Caki2 (cell line): ENCODE measurements around the gene PRMT1. TPM values are rescaled to one million over a fixed set of nuclear protein-coding genes. Genes with fewer than 3 reads are reported as not detected.
"Not testable (repeated sequence)": the region's sequence is repeated elsewhere in the genome, so short reads cannot be mapped to it uniquely, and the experiment has no call there.

ENCODE experiments used
- DNase-seq: peaks from one replicate; pipeline ENCODE4 v3.0.0-alpha.2; 2015; ENCODE audit warnings: low read depth
- in situ Hi-C: cut with HindIII; loops from 2 replicates; pipeline ENCODE4 v1.10.0; 2016; ENCODE audit warnings: low sequenced_read_pairs, low pct_unique_long_range_greater_than_20kb, mixed read lengths
- total RNA-seq: library from RNA; depleted of rRNA; stranded (reverse); fragments of >200 nt; shearing (Covaris generic); gene quantifications from 2 replicates; pipeline ENCODE4 v1.2.3, GENCODE V29; 2014; ENCODE audit warnings: low replicate concordance; rRNA removed

The PRMT1 gene
- 432 and 563 TPM in 2 replicates for total RNA-seq

- no peak for DNase-seq
- in situ Hi-C loops = no loop called here
These were observed at the start of gene PRMT1 for GRCh38 chr19:49677231-49677900. Gene PRMT1, plus strand, starts transcription at chr19:49677271. Its CDS starts 10 bp downstream, at chr19:49677281.

GRCh38 chr19:49629659-49630058 is 47.4 kb upstream of the PRMT1 start:
- in situ Hi-C loops = no loop called here
- DNase-seq = no peak

DNA sequence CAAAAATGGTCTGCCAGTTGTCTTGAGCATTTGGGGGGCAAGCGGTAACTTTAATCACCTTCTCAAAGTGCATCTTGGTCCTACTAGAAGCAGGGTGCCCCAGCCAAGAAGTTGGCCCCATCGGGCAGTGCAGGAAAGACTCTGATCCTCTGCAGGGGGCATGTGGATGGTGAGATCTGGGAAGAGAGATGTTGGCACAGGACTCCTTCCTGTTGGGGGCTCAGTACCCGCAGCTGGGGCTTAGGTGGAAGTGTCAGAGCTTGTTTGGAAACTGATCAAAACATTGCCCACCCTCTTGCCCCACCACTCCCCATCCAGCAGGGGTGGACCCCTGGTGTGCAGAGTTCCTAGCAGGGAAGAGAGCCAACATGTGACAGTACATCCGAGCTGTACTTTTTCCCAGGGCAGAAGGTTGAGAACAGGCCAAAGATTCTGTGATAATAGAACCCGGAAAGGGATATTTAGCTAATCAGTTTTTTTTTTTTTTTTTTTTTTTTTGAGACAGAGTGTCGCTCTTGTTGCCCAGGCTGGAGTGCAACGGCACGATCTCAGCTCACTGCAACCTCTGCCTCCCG is 46.0 kb upstream of the PRMT1 start:
- no peak for DNase-seq
- in situ Hi-C loops = no loop called here

DNA sequence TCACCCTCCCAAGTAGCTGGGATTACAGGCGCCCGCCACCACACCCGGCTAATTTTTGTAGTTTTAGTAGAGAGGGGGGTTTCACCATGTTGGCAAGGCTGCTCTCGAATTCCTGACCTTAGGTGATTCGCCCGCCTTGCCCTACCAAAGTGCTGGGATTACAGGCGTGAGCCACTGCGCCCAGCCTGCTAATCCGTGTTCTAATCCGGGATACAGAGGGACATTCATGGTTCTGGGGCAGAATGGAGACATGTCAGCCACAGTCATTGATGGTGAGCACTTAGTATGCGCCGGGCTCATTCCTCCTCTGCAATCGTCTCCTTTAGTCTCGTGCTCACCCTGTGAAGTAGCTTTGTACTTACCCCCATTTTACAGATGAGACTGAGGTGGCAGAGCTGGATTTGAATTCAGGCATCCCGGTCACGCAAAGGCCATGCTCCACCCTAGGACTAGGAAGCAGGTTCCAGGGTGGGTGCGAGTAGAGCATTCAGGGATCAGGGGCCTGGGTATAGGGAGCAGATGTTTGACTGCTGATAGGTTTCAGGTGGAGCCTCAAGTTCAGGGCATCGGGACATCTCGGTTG is 45.4 kb upstream of the PRMT1 start:
- in situ Hi-C loops = no loop called here

DNA sequence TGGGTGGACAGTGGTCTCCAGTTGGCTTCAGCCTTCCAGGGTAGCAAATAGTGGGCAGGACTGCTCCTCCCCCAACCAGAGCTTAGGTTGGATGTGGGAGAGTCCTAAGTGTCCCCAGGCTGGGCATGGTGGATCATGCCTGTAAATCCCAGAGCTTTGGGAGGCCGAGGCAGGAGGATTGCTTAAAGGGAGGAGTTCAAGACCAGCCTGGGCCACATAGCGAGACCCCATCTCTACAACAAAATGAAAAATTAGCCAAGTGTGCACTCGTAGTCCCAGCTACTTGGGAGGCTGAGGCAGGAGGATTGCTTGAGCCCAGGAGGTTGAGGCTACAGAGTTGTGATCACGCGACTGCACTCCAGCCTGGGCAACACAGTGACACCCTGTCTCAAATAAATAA is 44.5 kb upstream of the PRMT1 start:
- DNase-seq = no peak
- in situ Hi-C loops = no loop called here

More for the DNA sequence above, 45.4 kb upstream of the PRMT1 start:
- no peak for DNase-seq

GRCh38 chr19:49633273-49633672 is 43.8 kb upstream of the PRMT1 start:
- DNase-seq, in situ Hi-C loops: not testable (repeated sequence)

DNA sequence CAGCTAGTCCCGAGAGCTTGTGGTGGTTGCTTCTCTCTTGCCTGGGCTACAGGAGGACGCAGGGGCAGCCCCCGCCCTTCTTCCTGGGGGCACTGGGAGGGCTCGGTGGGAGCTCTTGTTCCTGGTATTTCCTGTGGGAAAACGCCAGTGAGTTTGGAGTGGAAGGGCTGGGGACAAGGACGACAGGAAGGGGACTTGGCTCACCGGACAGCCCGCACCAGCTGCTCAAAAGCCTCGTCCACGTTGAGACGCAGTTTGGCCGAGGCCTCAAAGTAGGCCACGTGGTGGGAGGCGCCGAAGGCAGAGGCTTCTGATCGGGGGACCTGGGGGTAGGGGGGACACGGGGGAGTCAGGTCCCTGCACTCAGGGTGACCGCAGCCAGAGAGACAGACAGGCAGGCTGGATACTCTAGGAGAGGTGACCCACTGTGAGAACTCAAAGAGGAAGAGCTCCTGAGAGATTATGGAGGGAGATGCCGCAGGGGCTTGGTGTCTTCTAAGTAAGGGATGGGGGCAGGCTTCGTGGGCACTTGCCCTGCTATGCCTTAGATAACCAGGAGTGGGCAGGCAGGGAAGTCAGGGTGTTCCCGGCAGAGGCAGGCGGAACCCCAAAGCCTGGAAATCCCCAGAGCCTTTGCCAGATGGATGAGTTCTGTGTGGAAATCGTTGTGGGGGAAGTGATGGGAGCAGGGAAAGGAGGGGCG is 41.4 kb upstream of the PRMT1 start:
- in situ Hi-C loops = no loop called here
- no peak for DNase-seq

DNA sequence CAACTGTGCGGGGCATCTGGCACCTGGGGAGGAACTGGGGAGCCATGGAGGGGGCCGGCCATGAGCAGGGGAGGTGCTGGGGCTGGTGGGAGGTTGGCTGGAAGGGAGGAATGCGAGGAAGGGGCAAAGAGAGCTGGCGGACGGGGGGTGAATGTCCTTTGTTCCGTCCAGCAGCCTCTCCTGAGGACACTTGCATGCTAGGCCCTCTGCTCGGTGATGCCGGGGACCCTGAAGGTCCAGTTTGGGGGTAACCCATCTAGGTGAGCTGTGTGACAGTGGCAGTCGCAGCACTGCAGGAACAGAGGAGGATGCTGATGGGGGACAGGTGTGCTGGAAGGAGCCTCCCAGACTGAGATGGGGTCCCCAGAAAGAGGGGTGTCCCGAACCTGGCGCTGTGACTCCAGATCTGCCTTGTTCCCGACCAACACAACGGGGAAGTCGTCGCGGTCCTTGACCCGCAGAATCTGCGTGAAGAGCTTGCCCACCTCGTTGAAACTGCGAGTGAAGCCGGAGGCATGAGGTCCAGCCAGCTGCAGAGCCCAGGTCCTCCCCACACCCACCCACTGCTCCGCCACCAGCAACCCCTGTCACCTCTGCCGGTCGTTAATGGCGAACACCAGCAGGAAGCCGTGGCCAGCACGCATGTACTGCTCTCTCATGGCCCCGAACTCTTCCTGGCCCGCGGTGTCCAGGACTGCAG is 40.7 kb upstream of the PRMT1 start:
- in situ Hi-C loops = no loop called here

GRCh38 chr19:49637821-49638738 is 39.0 kb upstream of the PRMT1 start:
- DNase-seq = peak; percentile 79
- in situ Hi-C loops = no loop called here

More for the DNA sequence above, 40.7 kb upstream of the PRMT1 start:
- no peak for DNase-seq

DNA sequence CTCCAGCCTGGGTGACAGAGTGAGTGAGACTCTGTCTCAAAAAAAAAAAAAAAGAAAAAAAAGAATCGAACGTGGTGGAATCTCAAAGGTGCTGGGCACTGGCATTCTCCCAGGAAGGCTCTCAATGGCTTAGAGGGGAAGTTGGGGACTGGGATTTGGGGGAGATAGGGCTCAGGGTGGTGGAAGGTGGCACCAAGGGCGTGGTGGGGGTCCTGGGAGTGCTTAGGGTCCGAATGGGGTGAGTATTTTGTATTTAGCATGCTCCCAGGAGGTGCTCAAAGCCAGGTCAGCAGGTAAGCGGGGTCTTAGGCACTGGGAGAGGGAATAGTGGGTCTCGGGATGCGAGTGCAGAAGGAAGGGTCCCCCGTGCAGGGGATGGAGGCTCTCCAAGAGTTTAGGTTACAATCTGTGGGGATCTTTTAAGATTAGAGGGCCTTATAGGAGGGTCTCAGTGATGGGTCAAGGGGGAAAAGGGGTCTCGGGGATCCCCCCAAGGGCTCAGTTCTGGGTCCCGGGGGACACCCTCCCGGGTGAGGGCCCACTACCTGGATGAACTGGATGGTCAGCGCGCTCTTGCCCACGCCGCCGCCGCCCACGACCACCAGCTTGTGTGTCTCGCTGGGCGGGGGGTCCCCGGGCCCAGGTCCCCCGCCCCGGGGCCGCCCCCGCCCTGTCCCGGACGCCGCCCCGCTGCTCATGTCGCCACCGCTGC is 37.5 kb upstream of the PRMT1 start:
- in situ Hi-C loops = no loop called here
- peak; percentile 29 for DNase-seq

DNA sequence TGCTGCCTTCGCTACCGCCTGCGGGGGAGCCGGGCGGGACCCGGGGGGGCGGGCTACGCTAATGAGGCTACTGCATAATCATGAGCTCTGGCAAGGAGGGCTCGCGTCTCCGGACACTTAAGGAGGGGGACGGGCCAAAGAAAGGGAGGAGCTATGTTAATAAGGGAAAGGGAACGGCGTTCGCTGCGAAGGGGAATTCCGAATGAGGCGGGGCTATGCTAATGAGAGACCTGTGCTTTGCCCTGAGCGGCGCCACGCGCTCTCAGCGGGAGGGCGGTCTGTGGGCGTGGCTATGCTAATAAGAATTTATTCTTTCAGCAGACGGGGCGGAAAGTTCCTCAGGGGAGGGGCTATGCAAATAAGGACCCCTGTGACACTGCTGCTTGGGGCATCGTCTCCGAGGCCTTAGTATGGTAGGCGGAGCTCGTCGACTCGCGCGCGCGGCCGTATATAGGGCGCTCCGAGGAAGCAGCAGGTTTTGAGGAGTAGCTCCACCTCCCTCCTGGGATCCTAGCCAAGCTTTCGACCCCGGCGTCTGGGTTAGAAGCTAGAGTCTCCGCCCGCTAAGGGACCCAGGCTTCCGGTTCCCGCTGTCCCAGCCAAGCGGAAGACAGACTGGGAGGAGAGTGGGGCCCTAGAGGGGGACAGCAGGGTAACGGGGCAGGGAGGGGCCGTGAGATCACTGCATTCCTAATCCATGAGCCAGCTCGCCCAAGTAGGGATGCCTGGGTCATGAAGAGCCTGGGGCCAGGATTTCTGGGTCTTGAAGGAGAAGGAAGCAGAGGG is 36.8 kb upstream of the PRMT1 start, which contains the start of gene RRAS:
Gene RRAS, minus strand, starts transcription at position 31 of the 786 bp plus-strand sequence. CDS start 45 bp downstream, outside the sequence.
- in situ Hi-C loops = no loop called here
- peak; percentile 100 for DNase-seq

DNA sequence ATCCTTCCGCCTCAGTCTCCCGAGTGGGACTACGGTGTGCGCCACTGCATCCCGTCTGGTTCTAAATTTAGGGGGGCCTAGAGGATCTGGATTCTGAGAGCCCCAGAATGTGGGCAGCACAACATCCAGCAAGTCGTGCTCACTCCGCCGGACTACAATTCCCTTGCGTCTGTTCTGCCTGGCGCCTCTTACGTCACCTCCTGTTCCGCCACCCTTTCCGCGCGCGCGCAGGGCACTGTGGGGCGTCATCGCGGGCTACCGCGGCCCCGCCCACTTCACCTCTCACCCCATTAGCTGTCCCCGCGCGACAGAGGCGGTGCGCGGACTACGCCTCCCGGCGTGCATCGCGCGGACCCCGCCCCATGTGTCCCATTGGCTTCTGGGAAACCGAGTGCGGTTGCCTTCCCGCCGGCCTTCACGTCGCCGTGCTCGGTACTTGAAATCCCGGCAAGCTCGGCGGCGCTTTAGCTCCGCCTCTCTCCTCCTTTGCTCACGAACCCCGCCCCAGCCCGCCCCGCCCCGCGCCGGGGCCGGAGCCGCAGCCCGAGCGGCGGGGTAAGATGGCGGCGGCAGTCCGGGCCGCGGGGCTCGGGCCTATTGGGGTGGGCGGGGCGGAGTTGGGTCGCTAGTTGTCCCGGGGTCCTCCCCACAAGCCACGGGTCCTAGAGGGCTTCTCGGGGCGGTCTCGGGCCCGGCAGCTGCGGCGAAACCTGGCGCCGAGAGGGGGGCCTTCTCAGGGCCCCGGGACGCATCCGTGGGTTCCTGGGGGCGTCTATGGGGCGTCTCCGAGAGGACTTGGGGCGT is 35.2 kb upstream of the PRMT1 start, which contains the start of gene SCAF1:
Gene SCAF1, plus strand, starts transcription at position 522 of the 804 bp plus-strand sequence. CDS start 2,818 bp downstream, outside the sequence.
- peak; percentile 100 for DNase-seq
- in situ Hi-C loops = no loop called here

DNA sequence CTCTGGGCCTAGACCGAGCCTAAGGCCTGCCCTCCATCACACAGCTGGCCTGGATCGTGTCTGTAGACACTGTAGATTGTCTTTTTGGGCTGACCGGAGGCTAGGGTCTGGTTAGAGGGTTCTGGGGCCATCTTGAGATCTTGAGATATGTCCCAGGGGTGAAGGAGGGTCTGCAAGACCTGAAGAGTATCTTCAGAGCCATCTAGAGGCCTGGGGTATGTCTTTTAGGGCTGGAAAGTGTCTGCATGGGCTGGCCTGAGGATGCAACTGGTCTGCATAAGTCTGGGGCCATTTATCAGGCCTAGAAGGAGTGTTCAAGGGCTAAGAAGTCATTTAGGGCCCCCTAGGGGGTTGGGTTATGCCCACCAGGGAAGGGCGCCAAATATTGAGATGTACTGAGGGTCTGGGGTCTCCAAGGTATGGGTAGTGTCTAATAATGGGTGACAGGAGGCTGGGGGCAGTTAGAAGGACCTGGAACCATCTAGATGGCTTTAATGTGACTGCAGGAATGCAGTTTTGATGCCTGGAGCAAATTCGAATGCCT is 34.5 kb upstream of the PRMT1 start:
- DNase-seq = no peak
- in situ Hi-C loops = no loop called here

DNA sequence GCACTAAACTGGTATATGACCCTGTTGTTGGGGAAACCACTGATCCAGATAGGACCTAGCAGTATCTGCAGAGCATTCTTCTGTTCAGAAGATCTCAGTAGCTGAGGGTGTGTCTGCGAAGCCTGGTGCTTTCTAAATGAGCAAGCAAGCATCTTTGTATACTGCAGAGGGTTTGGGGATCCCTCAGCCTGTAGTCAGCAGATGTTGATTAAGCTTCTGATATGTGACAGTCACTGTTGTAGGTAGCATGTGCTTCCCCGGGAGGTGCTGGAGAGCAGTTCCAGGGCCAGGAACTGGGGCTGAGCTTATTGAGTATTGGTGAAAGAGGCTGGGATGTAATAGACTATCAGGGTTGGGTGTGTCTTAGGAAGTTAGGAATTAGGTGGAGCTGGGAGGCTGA is 33.6 kb upstream of the PRMT1 start:
- in situ Hi-C loops = no loop called here
- no peak for DNase-seq

DNA sequence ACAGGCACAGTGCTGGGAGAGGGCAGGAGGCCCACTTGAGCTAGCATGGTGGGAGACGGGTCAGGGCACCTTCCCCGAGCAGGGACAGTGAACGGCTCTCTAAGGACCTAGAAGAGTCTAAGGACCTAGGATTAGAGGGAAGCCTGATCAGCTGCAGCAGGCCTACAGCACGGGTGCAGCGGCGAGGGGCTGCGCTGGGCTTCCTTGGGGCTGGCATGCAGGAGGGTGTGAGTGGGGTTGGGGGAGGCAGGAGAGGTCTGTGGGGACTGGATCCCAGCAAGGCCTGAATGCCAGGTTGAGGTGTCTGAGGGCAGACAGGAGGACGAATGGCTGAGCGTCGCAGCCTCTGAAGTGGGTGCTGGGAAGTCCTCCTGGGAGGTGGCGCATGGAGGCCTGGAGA is 31.5 kb upstream of the PRMT1 start:
- in situ Hi-C loops = no loop called here
- DNase-seq = no peak
